Kidney (tissue), 14 donors: Measurements from ENCODE around the gene EXOC7. TPM values are rescaled to one million over a fixed set of nuclear protein-coding genes. Genes with fewer than 3 reads are reported as not detected.

Experiments used
- DNase-seq, 5 donors: peaks; one replicate each; pipeline ENCODE4 v3.0.0-alpha.2; 2013 to 2020
- FAIRE-seq: peaks from 2 replicates; lab custom pipeline; 2012; peaks lifted over from hg19 to GRCh38; lab: Jason Lieb, UNC
- H3K27ac ChIP-seq, 2 donors: one replicate each; pipeline ENCODE4 v1.7.0; 2013; ENCODE audit warnings: low read depth in 2 of 2, low read length in 2 of 2, inconsistent platforms in 1 of 2
- H3K27me3 ChIP-seq: one replicate; pipeline ENCODE4 v1.7.1; 2013; ENCODE audit warnings: low read length, inconsistent platforms; ENCODE audit not compliant: control insufficient read depth, insufficient read depth
- H3K36me3 ChIP-seq, 3 donors: one replicate each; pipeline versions ENCODE4 v1.7.0 to v1.7.1; 2013; ENCODE audit warnings: low read length in 3 of 3, control low read depth in 1 of 3, inconsistent platforms in 1 of 3; ENCODE audit not compliant: insufficient read depth in 3 of 3, control insufficient read depth in 2 of 3
- H3K4me1 ChIP-seq, 3 donors: one replicate each; pipeline versions ENCODE4 v1.7.0 to v1.7.1; 2013; ENCODE audit warnings: low read length in 3 of 3, inconsistent platforms in 1 of 3, low read depth in 1 of 3; ENCODE audit not compliant: control insufficient read depth in 2 of 3, insufficient read depth in 2 of 3
- H3K4me3 ChIP-seq, 3 donors: one replicate each; pipeline versions ENCODE4 v1.7.0 to v1.8.1; 2013; ENCODE audit warnings: low read length in 3 of 3, control low read depth in 1 of 3, inconsistent platforms in 1 of 3
- H3K9ac ChIP-seq, 3 donors: one replicate each; pipeline versions ENCODE4 v1.7.0 to v1.7.1; 2013; ENCODE audit warnings: low read length in 3 of 3, control low read depth in 1 of 3, inconsistent platforms in 1 of 3
- H3K9me3 ChIP-seq, 3 donors: one replicate each; pipeline versions ENCODE4 v1.7.0 to v1.7.1; 2013; ENCODE audit warnings: low read length in 3 of 3, control low read depth in 1 of 3, inconsistent platforms in 1 of 3; ENCODE audit not compliant: control insufficient read depth in 2 of 3, insufficient read depth in 1 of 3
- CTCF ChIP-seq: IDR thresholded peaks from 3 replicates; pipeline ENCODE4 v1.5.1; 2012; ENCODE audit warnings: mild to moderate bottlenecking, moderate library complexity, borderline replicate concordance; ENCODE audit not compliant: insufficient read depth; ENCODE audit errors: extremely low read depth
- intact Hi-C: fragments of 100-400 bp; cut with DNase I; formaldehyde crosslinking; loops from one replicate; pipeline ENCODE4 v1.11.1; 2022
- polyA plus RNA-seq: library from polyadenylated mRNA; stranded (reverse); fragments of 350-450 nt; fragmentation: Illumina TruSeq; extraction: RNeasy Lipid Tissue Mini Kit (QIAGEN cat#74804); gene quantifications from one replicate; pipeline ENCODE4 v1.2.3, GENCODE V29; 2014; ENCODE audit warnings: low read depth, low replicate concordance; ENCODE audit not compliant: insufficient read depth
- total RNA-seq: library from RNA; stranded (reverse); fragmentation: NEBNext Ultra II Directional; extraction: Animal tissue kit (Norgen Biotek cat#: 25700); gene quantifications from one replicate; pipeline ENCODE4 v1.2.1, GENCODE V29; 2021
- donor health status: control.
- donor health status: control.
- donor health status: control.
- donor health status: control.
- donor health status: control.
- donor health status: DM: yes; HTN: yes; CAD: no.
- donor health status: Normal renal cell carcinoma (clear cell type).

Gene EXOC7
- total and polyA plus RNA-seq, 2 donors from 2014 or later, result 83.2 to 143 TPM

DNA sequence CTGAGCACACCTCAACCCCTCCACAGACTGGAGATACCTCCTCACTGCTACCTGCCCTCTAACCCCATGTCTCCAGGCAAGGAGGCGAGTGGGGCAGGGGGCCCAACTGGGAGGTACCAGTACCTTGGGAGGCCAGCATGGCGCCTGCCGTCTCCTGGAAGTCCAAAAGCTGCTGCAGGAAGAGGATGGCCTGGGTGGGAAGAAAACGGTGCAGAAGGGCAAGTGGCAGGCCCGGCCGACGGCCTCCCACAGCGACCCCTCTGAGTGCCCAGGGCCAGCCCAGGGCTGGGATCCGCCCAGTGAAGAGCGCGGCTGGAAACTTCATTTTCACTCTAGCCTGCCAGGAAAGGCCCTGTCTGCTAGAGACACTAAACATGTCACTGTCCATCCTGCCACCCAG is 16.1 kb downstream of the EXOC7 start:
- Histone ChIP-seq H3K4me3 (no peak overlapping the region), H3K36me3 (peaks cover 3 to 48% (median 32%) of the 10 kb centered on the region in 3 donors), H3K27ac (no peak overlapping the region), H3K4me1 (no peaks in the 10 kb centered on the region), H3K9ac (no peak overlapping the region), H3K27me3 (no peaks in the 10 kb centered on the region), H3K9me3 (no peaks in the 10 kb centered on the region)
- intact Hi-C loops, result no loop called here
- FAIRE-seq (no peak), DNase-seq (no peak)
- no peak for TF ChIP-seq CTCF

DNA sequence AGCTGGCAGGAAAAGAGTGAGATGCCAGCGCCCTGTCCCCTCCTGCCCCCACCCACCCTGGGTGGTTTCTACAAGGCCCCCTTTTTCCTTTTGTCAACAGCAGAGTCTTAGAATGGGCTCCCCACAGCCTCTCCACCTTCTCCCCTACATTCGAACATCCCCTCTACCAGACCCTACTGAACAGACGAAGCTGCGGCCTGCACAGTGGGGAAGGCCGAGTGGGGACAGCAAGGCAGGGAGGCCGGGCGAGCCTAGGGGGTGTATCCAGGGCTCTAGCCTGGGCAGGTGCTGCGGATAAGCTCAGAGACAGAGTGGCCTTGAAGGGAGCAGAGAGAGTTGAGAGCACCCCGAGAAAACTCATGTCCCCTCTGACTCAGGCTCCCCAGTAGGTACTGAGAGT is 17.2 kb downstream of the EXOC7 start:
- H3K27me3 ChIP-seq, result no peaks in the 10 kb centered on the region
- DNase-seq, result peak in 1 of 5 donors; percentile 51
- intact Hi-C loops, result no loop called here
- no peaks in the 10 kb centered on the region for H3K4me1 ChIP-seq
- no peak for TF ChIP-seq CTCF
- no peak overlapping the region for H3K9ac ChIP-seq
- peaks cover 3 to 43% (median 31%) of the 10 kb centered on the region in 3 donors for H3K36me3 ChIP-seq
- FAIRE-seq, result no peak
- H3K27ac ChIP-seq, result no peak overlapping the region
- H3K4me3 ChIP-seq, result no peak overlapping the region
- H3K9me3 ChIP-seq, result no peaks in the 10 kb centered on the region

- H3K9me3 ChIP-seq, result no peaks in the 10 kb centered on the region
- H3K4me1 ChIP-seq, result no peaks in the 10 kb centered on the region
- no peak overlapping the region for H3K4me3 ChIP-seq
- H3K27ac ChIP-seq, result no peak overlapping the region
- intact Hi-C loops, result no loop called here
- no peak for TF ChIP-seq CTCF
- DNase-seq (peak in 1 of 5 donors; percentile 24), FAIRE-seq (no peak)
- peaks cover 3 to 43% (median 31%) of the 10 kb centered on the region in 3 donors for H3K36me3 ChIP-seq
- no peak overlapping the region for H3K9ac ChIP-seq
- H3K27me3 ChIP-seq, result no peaks in the 10 kb centered on the region
Measured at GRCh38 chr17:76085731-76086366, 17.7 kb downstream of the EXOC7 start.
